AG04450 (cell line): ENCODE measurements around the gene AKAIN1. TPM values are rescaled to one million over a fixed set of nuclear protein-coding genes. Genes with fewer than 3 reads are reported as not detected.

ENCODE experiments used
- CTCF ChIA-PET: fragments of 300-600, 350-600 bp; formaldehyde crosslinking; extraction: SDS; loops from one replicate; lab custom pipeline; 2022; ENCODE audit warnings: antibody characterized with exemption, inconsistent platforms; lab: Charles Lee
- POLR2A ChIA-PET: fragments of 350-600 bp; formaldehyde crosslinking; extraction: SDS; loops from one replicate; lab custom pipeline; 2021; ENCODE audit warnings: antibody characterized with exemption, inconsistent platforms; lab: Yijun Ruan, JAX
- DNase-seq: peaks from one replicate; pipeline ENCODE4 v3.0.0-alpha.2; 2011; ENCODE audit warnings: low read depth, low spot score
- H3K27ac ChIP-seq: one replicate; pipeline ENCODE4 v1.5.1; 2012; ENCODE audit warnings: low read depth, low read length, control low read depth
- H3K27me3 ChIP-seq: one replicate; pipeline ENCODE4 v1.6.0; 2012; ENCODE audit warnings: low read length; ENCODE audit not compliant: control insufficient read depth, insufficient read depth
- H3K4me3 ChIP-seq: 2 replicates; pipeline ENCODE4 v1.5.1; 2011; ENCODE audit warnings: mild to moderate bottlenecking, low read depth, low read length, control low read depth
- H3K9me3 ChIP-seq: 2 replicates; pipeline ENCODE4 v1.5.1; 2012; ENCODE audit warnings: low read length; ENCODE audit not compliant: control insufficient read depth, insufficient read depth
- polyA plus RNA-seq: library from polyadenylated mRNA; depleted of rRNA; stranded (reverse); fragments of >200 nt; gene quantifications from 2 replicates; pipeline ENCODE4 v1.2.3, GENCODE V29; 2011
- TF ChIP-seq, protein P1 (sequence below): IDR thresholded peaks from 2 replicates; pipeline ENCODE4 v1.5.1; 2011; ENCODE audit warnings: low read depth, low read length, control low read depth, inconsistent platforms

The AKAIN1 gene
- polyA plus RNA-seq, 1 experiment, result not detected

- Histone ChIP-seq H3K27ac (no peak overlapping the region), H3K9me3 (no peaks in the 10 kb centered on the region; the same call in 1 of the 2 replicates), H3K4me3 (no peak overlapping the region), H3K27me3 (no peaks in the 10 kb centered on the region)
- no peak for DNase-seq
- TF ChIP-seq, protein P1, sequence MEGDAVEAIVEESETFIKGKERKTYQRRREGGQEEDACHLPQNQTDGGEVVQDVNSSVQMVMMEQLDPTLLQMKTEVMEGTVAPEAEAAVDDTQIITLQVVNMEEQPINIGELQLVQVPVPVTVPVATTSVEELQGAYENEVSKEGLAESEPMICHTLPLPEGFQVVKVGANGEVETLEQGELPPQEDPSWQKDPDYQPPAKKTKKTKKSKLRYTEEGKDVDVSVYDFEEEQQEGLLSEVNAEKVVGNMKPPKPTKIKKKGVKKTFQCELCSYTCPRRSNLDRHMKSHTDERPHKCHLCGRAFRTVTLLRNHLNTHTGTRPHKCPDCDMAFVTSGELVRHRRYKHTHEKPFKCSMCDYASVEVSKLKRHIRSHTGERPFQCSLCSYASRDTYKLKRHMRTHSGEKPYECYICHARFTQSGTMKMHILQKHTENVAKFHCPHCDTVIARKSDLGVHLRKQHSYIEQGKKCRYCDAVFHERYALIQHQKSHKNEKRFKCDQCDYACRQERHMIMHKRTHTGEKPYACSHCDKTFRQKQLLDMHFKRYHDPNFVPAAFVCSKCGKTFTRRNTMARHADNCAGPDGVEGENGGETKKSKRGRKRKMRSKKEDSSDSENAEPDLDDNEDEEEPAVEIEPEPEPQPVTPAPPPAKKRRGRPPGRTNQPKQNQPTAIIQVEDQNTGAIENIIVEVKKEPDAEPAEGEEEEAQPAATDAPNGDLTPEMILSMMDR, result no peak
- CTCF ChIA-PET, result no interaction called here
- POLR2A ChIA-PET, result no interaction called here
These were observed 92.8 kb downstream of the AKAIN1 start for GRCh38 chr18:5104246-5104645.

DNA sequence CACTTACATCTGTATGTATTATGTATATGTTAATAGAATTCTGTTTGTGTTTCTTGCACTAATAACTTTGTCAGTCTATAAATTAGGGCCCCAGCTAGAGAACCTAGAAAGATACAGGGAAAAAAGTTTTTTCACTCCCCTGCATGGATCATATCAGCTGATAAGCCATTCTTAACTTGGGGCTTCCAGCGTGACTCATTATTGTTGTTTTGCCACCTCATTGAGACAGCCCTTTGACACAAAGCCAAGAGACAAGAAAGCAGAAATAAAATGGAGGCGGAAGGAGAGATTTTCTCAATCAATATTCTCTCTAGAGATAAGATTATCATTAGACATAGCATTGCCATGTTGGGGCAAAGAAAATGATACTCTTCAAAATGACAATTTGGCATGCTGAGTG, 93.4 kb downstream of the AKAIN1 start:
- Histone ChIP-seq H3K27me3 (no peaks in the 10 kb centered on the region), H3K9me3 (no peaks in the 10 kb centered on the region; the same call in 1 of the 2 replicates), H3K4me3 (no peak overlapping the region), H3K27ac (no peak overlapping the region)
- POLR2A ChIA-PET, result no interaction called here
- no peak for DNase-seq
- TF ChIP-seq, protein P1, result no peak
- CTCF ChIA-PET, result no interaction called here

GRCh38 chr18:5103286-5103685, 93.8 kb downstream of the AKAIN1 start:
- CTCF ChIA-PET, result no interaction called here
- POLR2A ChIA-PET, result no interaction called here
- Histone ChIP-seq H3K27ac (no peak overlapping the region), H3K27me3 (no peaks in the 10 kb centered on the region), H3K9me3 (no peaks in the 10 kb centered on the region; the same call in 1 of the 2 replicates), H3K4me3 (no peak overlapping the region)
- TF ChIP-seq, protein P1, result no peak
- DNase-seq, result no peak

DNA sequence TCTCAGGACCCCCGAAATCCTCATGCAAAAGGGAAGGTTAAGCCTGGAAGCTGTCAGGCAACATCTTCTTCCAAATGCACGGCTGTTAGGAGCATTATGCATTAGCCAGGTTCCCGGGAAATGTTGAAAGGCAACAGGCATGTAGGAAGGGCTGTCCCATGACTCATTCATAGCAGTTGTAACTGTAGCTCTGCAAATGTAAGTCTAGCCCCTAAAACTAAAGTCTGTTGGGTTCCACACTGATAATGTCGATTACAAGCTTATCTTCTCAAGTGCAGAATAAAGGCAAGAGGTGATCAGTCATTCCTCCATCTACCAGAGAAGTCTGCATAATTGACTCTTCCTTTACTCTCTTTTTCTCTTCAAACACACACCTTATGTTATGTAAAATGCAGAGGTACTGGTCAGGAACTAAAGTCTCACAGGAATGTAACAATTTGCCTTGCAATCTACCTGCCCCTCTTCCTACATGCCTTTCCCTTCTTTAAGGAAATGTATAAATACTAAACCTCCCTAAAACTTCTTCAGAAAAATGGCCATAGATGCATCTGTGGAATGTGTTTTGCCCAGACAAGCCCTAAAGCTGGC, 99.8 kb downstream of the AKAIN1 start:
- CTCF ChIA-PET, result no interaction called here
- POLR2A ChIA-PET, result no interaction called here
- TF ChIP-seq, protein P1, result no peak
- no peaks in the 10 kb centered on the region; the same call in none of the 2 replicates for H3K9me3 ChIP-seq
- DNase-seq, result no peak
- H3K27me3 ChIP-seq, result no peaks in the 10 kb centered on the region
- H3K4me3 ChIP-seq, result no peak overlapping the region
- H3K27ac ChIP-seq, result no peak overlapping the region

DNA sequence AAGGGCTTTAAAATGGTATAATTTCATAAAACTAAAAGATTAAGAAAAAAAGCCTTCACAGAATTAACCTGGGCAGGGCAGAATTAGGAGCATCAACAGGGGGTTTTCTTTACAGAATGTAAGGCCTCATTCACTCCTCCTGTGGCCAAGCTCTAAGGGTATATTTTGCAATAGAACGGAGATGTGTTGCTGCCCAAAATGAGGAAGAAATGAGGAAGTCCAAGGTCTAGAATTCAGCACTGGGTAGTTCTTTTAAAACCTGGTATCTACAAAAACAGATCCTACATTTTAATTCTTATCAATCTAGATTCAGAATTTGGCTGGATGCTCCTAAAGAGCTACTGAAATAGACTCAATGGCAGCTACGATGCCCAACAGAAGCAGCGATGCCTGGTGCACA, 101.8 kb downstream of the AKAIN1 start:
- TF ChIP-seq, protein P1, result no peak
- ChIA-PET CTCF (no interaction called here), POLR2A (no interaction called here)
- Histone ChIP-seq H3K9me3 (no peaks in the 10 kb centered on the region; the same call in 1 of the 2 replicates), H3K4me3 (no peak overlapping the region), H3K27me3 (no peaks in the 10 kb centered on the region), H3K27ac (no peak overlapping the region)
- DNase-seq, result no peak
